Measurements from ENCODE around the gene CYB561A3. TPM values are rescaled to one million over a fixed set of nuclear protein-coding genes. Genes with fewer than 3 reads are reported as not detected.

CYB561A3 gene
- total and polyA plus RNA-seq, 2 experiments from 2014 or later = 9.8 to 30.8 TPM

DNA sequence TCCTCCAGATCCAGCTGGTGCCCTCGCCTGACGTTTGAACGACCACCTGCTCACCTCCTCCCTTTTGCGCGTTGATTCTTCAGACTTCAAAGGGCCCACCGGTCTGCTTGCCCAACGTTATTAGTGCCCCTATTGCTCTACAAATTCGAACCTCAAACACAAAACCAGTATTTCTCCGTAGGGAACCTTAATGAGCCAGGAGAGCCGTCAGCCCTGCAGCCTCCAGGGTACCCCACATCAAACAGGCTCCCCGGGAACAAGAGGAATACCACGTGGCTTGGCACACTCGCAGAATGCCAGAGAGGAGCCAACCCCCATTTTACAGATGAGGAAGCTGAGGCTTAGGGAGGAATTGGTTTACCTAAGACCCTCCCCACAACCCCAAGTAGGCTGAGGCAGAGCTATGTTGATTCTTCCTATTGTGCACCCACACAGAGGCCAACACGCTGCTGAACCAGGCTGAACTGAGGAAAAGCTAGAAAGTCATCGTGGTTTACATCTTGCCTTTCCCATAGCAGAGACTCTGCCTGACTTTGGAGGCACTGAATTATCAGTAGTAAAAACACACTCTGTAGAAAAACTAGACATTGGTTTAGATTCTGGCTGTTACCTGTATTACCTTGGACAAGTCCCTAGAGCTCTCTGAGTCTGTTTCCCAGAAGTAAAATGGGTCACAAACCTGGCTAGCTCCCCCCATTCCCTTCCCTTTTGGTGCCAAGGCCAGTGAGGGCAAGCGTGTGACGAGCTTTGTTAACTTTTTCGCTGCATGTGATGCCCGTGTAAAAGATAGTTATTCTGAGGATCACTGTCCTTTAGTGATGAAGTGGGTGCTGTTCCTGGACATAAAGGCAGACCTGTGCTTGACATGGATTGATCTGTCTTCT is 27.9 kb downstream of the CYB561A3 start:
- Mint-ChIP-seq H3K9me3 (no peaks in the 10 kb centered on the region), H3K4me3 (peak overlapping the region; percentile 98), H3K27me3 (ENCODE audit: insufficient read depth, low read depth, poor library complexity) (peaks cover 19% of the 10 kb centered on the region), H3K27ac (peak overlapping the region; percentile 99), H3K4me1 (peaks cover 39% of the 10 kb centered on the region), H3K36me3 (ENCODE audit: low read depth) (peaks cover 32% of the 10 kb centered on the region)
- H3K27me3 ChIP-seq (ENCODE audit: insufficient read depth) = no peaks in the 10 kb centered on the region
- H3F3A ChIP-seq (replicated peaks; ENCODE audit: low read depth) = peaks cover 42% of the 10 kb centered on the region
- no peak for TF ChIP-seq EZH2phosphoT487 (IDR thresholded peaks at IDR 0.05; ENCODE audit: unreplicated experiment)
- no peak for TF ChIP-seq POLR2AphosphoS5 (IDR thresholded peaks at IDR 0.05; ENCODE audit: low read depth)
- TF ChIP-seq, protein P1, sequence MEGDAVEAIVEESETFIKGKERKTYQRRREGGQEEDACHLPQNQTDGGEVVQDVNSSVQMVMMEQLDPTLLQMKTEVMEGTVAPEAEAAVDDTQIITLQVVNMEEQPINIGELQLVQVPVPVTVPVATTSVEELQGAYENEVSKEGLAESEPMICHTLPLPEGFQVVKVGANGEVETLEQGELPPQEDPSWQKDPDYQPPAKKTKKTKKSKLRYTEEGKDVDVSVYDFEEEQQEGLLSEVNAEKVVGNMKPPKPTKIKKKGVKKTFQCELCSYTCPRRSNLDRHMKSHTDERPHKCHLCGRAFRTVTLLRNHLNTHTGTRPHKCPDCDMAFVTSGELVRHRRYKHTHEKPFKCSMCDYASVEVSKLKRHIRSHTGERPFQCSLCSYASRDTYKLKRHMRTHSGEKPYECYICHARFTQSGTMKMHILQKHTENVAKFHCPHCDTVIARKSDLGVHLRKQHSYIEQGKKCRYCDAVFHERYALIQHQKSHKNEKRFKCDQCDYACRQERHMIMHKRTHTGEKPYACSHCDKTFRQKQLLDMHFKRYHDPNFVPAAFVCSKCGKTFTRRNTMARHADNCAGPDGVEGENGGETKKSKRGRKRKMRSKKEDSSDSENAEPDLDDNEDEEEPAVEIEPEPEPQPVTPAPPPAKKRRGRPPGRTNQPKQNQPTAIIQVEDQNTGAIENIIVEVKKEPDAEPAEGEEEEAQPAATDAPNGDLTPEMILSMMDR (conservative IDR thresholded peaks at IDR 0.05; ENCODE audit: low read depth in 2 of 2) = no peak
- TF ChIP-seq, protein P2, sequence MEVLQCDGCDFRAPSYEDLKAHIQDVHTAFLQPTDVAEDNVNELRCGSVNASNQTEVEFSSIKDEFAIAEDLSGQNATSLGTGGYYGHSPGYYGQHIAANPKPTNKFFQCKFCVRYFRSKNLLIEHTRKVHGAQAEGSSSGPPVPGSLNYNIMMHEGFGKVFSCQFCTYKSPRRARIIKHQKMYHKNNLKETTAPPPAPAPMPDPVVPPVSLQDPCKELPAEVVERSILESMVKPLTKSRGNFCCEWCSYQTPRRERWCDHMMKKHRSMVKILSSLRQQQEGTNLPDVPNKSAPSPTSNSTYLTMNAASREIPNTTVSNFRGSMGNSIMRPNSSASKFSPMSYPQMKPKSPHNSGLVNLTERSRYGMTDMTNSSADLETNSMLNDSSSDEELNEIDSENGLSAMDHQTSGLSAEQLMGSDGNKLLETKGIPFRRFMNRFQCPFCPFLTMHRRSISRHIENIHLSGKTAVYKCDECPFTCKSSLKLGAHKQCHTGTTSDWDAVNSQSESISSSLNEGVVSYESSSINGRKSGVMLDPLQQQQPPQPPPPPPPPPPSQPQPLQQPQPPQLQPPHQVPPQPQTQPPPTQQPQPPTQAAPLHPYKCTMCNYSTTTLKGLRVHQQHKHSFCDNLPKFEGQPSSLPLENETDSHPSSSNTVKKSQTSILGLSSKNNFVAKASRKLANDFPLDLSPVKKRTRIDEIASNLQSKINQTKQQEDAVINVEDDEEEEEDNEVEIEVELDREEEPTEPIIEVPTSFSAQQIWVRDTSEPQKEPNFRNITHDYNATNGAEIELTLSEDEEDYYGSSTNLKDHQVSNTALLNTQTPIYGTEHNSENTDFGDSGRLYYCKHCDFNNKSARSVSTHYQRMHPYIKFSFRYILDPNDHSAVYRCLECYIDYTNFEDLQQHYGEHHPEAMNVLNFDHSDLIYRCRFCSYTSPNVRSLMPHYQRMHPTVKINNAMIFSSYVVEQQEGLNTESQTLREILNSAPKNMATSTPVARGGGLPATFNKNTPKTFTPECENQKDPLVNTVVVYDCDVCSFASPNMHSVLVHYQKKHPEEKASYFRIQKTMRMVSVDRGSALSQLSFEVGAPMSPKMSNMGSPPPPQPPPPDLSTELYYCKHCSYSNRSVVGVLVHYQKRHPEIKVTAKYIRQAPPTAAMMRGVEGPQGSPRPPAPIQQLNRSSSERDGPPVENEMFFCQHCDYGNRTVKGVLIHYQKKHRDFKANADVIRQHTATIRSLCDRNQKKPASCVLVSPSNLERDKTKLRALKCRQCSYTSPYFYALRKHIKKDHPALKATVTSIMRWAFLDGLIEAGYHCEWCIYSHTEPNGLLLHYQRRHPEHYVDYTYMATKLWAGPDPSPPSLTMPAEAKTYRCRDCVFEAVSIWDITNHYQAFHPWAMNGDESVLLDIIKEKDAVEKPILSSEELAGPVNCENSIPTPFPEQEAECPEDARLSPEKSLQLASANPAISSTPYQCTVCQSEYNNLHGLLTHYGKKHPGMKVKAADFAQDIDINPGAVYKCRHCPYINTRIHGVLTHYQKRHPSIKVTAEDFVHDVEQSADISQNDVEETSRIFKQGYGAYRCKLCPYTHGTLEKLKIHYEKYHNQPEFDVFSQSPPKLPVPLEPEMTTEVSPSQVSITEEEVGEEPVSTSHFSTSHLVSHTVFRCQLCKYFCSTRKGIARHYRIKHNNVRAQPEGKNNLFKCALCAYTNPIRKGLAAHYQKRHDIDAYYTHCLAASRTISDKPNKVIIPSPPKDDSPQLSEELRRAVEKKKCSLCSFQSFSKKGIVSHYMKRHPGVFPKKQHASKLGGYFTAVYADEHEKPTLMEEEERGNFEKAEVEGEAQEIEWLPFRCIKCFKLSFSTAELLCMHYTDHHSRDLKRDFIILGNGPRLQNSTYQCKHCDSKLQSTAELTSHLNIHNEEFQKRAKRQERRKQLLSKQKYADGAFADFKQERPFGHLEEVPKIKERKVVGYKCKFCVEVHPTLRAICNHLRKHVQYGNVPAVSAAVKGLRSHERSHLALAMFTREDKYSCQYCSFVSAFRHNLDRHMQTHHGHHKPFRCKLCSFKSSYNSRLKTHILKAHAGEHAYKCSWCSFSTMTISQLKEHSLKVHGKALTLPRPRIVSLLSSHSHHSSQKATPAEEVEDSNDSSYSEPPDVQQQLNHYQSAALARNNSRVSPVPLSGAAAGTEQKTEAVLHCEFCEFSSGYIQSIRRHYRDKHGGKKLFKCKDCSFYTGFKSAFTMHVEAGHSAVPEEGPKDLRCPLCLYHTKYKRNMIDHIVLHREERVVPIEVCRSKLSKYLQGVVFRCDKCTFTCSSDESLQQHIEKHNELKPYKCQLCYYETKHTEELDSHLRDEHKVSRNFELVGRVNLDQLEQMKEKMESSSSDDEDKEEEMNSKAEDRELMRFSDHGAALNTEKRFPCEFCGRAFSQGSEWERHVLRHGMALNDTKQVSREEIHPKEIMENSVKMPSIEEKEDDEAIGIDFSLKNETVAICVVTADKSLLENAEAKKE (CRISPR knock-in tag; IDR thresholded peaks at IDR 0.05) = no peak
- TF ChIP-seq EZH2 (IDR thresholded peaks at IDR 0.05; ENCODE audit: low read depth, unreplicated experiment) = no peak
- no peak for TF ChIP-seq STAT1 (IDR thresholded peaks at IDR 0.05; ENCODE audit: unreplicated experiment)
- no peak for TF ChIP-seq NANOG (IDR thresholded peaks at IDR 0.05; ENCODE audit: borderline replicate concordance)
- TF ChIP-seq, protein P3, sequence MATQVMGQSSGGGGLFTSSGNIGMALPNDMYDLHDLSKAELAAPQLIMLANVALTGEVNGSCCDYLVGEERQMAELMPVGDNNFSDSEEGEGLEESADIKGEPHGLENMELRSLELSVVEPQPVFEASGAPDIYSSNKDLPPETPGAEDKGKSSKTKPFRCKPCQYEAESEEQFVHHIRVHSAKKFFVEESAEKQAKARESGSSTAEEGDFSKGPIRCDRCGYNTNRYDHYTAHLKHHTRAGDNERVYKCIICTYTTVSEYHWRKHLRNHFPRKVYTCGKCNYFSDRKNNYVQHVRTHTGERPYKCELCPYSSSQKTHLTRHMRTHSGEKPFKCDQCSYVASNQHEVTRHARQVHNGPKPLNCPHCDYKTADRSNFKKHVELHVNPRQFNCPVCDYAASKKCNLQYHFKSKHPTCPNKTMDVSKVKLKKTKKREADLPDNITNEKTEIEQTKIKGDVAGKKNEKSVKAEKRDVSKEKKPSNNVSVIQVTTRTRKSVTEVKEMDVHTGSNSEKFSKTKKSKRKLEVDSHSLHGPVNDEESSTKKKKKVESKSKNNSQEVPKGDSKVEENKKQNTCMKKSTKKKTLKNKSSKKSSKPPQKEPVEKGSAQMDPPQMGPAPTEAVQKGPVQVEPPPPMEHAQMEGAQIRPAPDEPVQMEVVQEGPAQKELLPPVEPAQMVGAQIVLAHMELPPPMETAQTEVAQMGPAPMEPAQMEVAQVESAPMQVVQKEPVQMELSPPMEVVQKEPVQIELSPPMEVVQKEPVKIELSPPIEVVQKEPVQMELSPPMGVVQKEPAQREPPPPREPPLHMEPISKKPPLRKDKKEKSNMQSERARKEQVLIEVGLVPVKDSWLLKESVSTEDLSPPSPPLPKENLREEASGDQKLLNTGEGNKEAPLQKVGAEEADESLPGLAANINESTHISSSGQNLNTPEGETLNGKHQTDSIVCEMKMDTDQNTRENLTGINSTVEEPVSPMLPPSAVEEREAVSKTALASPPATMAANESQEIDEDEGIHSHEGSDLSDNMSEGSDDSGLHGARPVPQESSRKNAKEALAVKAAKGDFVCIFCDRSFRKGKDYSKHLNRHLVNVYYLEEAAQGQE (IDR thresholded peaks at IDR 0.05; ENCODE audit: unreplicated experiment) = no peak
- TF ChIP-seq ZNF114 (CRISPR knock-in tag; IDR thresholded peaks at IDR 0.05) = no peak
- TF ChIP-seq JUNB (IDR thresholded peaks at IDR 0.05; ENCODE audit: unreplicated experiment) = no peak
- no peak for TF ChIP-seq ZNF331 (CRISPR knock-in tag; IDR thresholded peaks at IDR 0.05; ENCODE audit: low read depth)
- TF ChIP-seq, protein P4, sequence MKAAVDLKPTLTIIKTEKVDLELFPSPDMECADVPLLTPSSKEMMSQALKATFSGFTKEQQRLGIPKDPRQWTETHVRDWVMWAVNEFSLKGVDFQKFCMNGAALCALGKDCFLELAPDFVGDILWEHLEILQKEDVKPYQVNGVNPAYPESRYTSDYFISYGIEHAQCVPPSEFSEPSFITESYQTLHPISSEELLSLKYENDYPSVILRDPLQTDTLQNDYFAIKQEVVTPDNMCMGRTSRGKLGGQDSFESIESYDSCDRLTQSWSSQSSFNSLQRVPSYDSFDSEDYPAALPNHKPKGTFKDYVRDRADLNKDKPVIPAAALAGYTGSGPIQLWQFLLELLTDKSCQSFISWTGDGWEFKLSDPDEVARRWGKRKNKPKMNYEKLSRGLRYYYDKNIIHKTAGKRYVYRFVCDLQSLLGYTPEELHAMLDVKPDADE (IDR thresholded peaks at IDR 0.05) = no peak
- TF ChIP-seq CREB1 (CRISPR knock-in tag; IDR thresholded peaks at IDR 0.05; ENCODE audit: low read depth) = no peak
- H4K20me1 ChIP-seq (replicated peaks; ENCODE audit: insufficient read depth) = peaks cover 30% of the 10 kb centered on the region
- peak overlapping the region; percentile 97 for H3K4me2 ChIP-seq
- peaks cover 14% of the 10 kb centered on the region for H3K36me3 ChIP-seq (ENCODE audit: insufficient read depth)
- peaks cover 41% of the 10 kb centered on the region for H3K79me2 ChIP-seq (replicated peaks; ENCODE audit: insufficient read depth)
- no peaks in the 10 kb centered on the region for H3K9me2 ChIP-seq (ENCODE audit: insufficient read depth)
- ATAC-seq (no peak), DNase-seq (ENCODE audit: low spot score) (no peak)
- H3K4me3 ChIP-seq = peak overlapping the region; percentile 99
- H3K27ac ChIP-seq (ENCODE audit: low read depth) = peak overlapping the region; percentile 97
- H2AFZ ChIP-seq = peak overlapping the region; percentile 92
- peaks cover 24% of the 10 kb centered on the region for H3K4me1 ChIP-seq (ENCODE audit: insufficient read depth)

All from GM23338 (cell line).